Cardiac septum (tissue), 1 donor: ENCODE data around the gene EFHC1. TPM values are rescaled to one million over a fixed set of nuclear protein-coding genes. Genes with fewer than 3 reads are reported as not detected.
"Not testable (repeated sequence)": the region's sequence is repeated elsewhere in the genome, so short reads cannot be mapped to it uniquely, and the experiment has no call there.

ENCODE experiments used
- DNase-seq: peaks from one replicate; pipeline ENCODE4 v3.0.0-alpha.2; 2020; ENCODE audit warnings: low spot score
- intact Hi-C: fragments of 100-400 bp; cut with DNase I; formaldehyde crosslinking; loops from one replicate; pipeline ENCODE4 v1.14.0; 2022
- long read RNA-seq: library from polyadenylated mRNA; unstranded; transcript quantifications from one replicate; pipeline ENCODE4 v2.0.0, GENCODE V29; 2021
- total RNA-seq: library from RNA; stranded (reverse); fragmentation: NEBNext Ultra II Directional; extraction: Animal tissue kit (Norgen Biotek cat#: 25700); gene quantifications from one replicate; pipeline ENCODE4 v1.2.1, GENCODE V29; 2021
- donor health status: DM: no; HTN: no; CAD: no.

EFHC1 gene
- 6.2 TPM for total RNA-seq
- long read RNA-seq, full-length matches to known transcripts = 2 of 9 reads
- long read RNA-seq, partial matches to known transcripts = 2 of 9 reads
- long read RNA-seq, other reads (novel, unspliced or antisense) = 5 of 9 reads

GRCh38 chr6:52419809-52420667 is at the start of gene EFHC1:
Gene EFHC1, plus strand, starts transcription at chr6:52420342. Its CDS starts 69 bp downstream, at chr6:52420411.
- intact Hi-C loops = loop anchor here (1.0 to 5.0 kb wide), 2 partner anchors 157 to 637 kb away; partner anchors contain the start of gene TRAM2
- peak; percentile 99 for DNase-seq

GRCh38 chr6:52371656-52372191 is 48.4 kb upstream of the EFHC1 start:
- no peak for DNase-seq
- intact Hi-C loops = no loop called here

- intact Hi-C loops = no loop called here
- no peak for DNase-seq
Observed at GRCh38 chr6:52373151-52373690, 46.9 kb upstream of the EFHC1 start.

- DNase-seq = no peak
- intact Hi-C loops = no loop called here
Observed at GRCh38 chr6:52374247-52374646, 45.9 kb upstream of the EFHC1 start.

GRCh38 chr6:52375780-52376556 is 44.2 kb upstream of the EFHC1 start:
- intact Hi-C loops = no loop called here

GRCh38 chr6:52376763-52377162 is 43.4 kb upstream of the EFHC1 start:
- intact Hi-C loops = no loop called here
- DNase-seq = no peak

More at GRCh38 chr6:52375780-52376556, 44.2 kb upstream of the EFHC1 start:
- DNase-seq = no peak

GRCh38 chr6:52377538-52378221 is 42.5 kb upstream of the EFHC1 start:
- intact Hi-C loops = no loop called here
- no peak for DNase-seq

GRCh38 chr6:52381249-52381648 is 38.9 kb upstream of the EFHC1 start:
- intact Hi-C loops = no loop called here
- no peak for DNase-seq

GRCh38 chr6:52384145-52384766 is 35.9 kb upstream of the EFHC1 start:
- DNase-seq = no peak
- intact Hi-C loops = no loop called here

GRCh38 chr6:52385074-52385473 is 35.1 kb upstream of the EFHC1 start:
- no peak for DNase-seq
- intact Hi-C loops = no loop called here

GRCh38 chr6:52388119-52388518 is 32.0 kb upstream of the EFHC1 start:
- DNase-seq, intact Hi-C loops: not testable (repeated sequence)

GRCh38 chr6:52388790-52389189 is 31.4 kb upstream of the EFHC1 start:
- intact Hi-C loops = no loop called here
- DNase-seq = no peak

- DNase-seq = no peak
- intact Hi-C loops = no loop called here
Observed at GRCh38 chr6:52389264-52389625, 30.9 kb upstream of the EFHC1 start.

GRCh38 chr6:52389626-52390360 is 30.3 kb upstream of the EFHC1 start:
- intact Hi-C loops = no loop called here
- DNase-seq = no peak

GRCh38 chr6:52390361-52390727 is 29.8 kb upstream of the EFHC1 start:
- DNase-seq = no peak
- intact Hi-C loops = no loop called here

GRCh38 chr6:52391599-52391998 is 28.5 kb upstream of the EFHC1 start:
- intact Hi-C loops = no loop called here
- DNase-seq = no peak

- no peak for DNase-seq
- intact Hi-C loops = no loop called here
Observed at GRCh38 chr6:52392944-52393343, 27.2 kb upstream of the EFHC1 start.

- no peak for DNase-seq
- intact Hi-C loops = no loop called here
Observed at GRCh38 chr6:52393780-52394179, 26.4 kb upstream of the EFHC1 start.
